Mesothelial cell of epicardium (in vitro differentiated cells): ENCODE results near the gene DEFB113. TPM values are rescaled to one million over a fixed set of nuclear protein-coding genes. Genes with fewer than 3 reads are reported as not detected.

Source experiments
- DNase-seq, 2 experiments: peaks; one replicate each; pipeline ENCODE4 v3.0.0; 2021; ENCODE audit warnings: low spot score in 2 of 2; ENCODE audit not compliant: unreplicated experiment in 2 of 2
- H3K27ac Mint-ChIP-seq: 2 replicates; pipeline ENCODE4 v1.8.0; 2021; ENCODE audit warnings: mixed read lengths
- H3K27me3 Mint-ChIP-seq: 2 replicates; pipeline ENCODE4 v1.8.0; 2021; ENCODE audit warnings: low read depth, mixed read lengths
- H3K36me3 Mint-ChIP-seq: 2 replicates; pipeline ENCODE4 v1.8.0; 2021; ENCODE audit warnings: mixed read lengths
- H3K4me1 Mint-ChIP-seq: 2 replicates; pipeline ENCODE4 v1.8.0; 2021; ENCODE audit warnings: mixed read lengths
- H3K4me3 Mint-ChIP-seq: 2 replicates; pipeline ENCODE4 v1.8.0; 2021; ENCODE audit warnings: mild to moderate bottlenecking, moderate library complexity, mixed read lengths
- H3K9me3 Mint-ChIP-seq: 2 replicates; pipeline ENCODE4 v1.8.0; 2021; ENCODE audit warnings: mixed read lengths
- total RNA-seq: library from RNA; stranded (reverse); gene quantifications from 3 replicates; pipeline ENCODE4 v1.2.1, GENCODE V29; 2021
- TF ChIP-seq, protein P1 (sequence below): fragments of 200-600 bp; sonication (generic); IDR thresholded peaks from one replicate; pipeline ENCODE4 v1.5.0; 2021; ENCODE audit warnings: antibody characterized with exemption; ENCODE audit not compliant: unreplicated experiment

Gene DEFB113
- total RNA-seq, 1 donor from 2014 or later, result not detected

DNA sequence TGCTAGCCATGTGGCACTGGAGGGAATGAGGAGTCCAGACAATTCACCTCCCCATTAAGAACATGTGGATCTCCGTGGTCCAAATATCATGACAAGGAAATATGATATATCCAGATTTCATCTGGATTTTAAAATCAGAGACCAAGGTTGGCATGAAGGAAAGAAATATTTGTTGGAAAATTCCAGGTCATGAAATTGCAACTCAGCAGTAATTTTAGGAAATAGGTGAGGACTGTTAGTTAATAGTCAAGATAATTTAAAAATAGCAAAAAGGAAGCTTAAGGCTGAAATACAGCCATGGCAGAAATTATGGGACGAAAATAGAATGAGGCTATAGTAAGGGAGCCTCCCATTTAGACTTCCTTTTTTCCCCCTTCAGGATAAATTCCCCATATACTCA, 32.4 kb downstream of the DEFB113 start:
- no peak for DNase-seq
- Mint-ChIP-seq H3K4me1 (no peaks in the 10 kb centered on the region), H3K27ac (no peak overlapping the region), H3K4me3 (no peak overlapping the region), H3K9me3 (no peaks in the 10 kb centered on the region), H3K36me3 (no peaks in the 10 kb centered on the region), H3K27me3 (no peaks in the 10 kb centered on the region)
- TF ChIP-seq, protein P1, sequence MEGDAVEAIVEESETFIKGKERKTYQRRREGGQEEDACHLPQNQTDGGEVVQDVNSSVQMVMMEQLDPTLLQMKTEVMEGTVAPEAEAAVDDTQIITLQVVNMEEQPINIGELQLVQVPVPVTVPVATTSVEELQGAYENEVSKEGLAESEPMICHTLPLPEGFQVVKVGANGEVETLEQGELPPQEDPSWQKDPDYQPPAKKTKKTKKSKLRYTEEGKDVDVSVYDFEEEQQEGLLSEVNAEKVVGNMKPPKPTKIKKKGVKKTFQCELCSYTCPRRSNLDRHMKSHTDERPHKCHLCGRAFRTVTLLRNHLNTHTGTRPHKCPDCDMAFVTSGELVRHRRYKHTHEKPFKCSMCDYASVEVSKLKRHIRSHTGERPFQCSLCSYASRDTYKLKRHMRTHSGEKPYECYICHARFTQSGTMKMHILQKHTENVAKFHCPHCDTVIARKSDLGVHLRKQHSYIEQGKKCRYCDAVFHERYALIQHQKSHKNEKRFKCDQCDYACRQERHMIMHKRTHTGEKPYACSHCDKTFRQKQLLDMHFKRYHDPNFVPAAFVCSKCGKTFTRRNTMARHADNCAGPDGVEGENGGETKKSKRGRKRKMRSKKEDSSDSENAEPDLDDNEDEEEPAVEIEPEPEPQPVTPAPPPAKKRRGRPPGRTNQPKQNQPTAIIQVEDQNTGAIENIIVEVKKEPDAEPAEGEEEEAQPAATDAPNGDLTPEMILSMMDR, result no peak

DNA sequence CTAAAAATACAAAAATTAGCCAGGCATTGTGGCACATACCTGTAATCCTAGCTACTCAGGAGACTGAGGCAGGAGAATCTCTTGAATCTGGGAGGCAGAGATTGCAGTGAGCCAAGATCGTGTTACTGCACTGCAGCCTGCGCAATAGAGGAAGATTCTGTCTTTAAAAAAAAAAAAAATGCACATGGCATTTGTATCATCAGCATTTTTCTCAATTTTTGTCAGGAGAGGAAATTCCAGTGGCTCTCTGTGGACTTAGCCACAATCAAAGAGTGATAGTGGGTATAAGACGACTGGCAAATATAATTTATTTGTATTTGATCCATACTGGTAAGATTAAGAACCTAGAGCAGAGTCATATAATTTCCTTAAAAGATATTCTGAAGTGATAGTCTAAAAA, 34.0 kb downstream of the DEFB113 start:
- H3K27me3 Mint-ChIP-seq, result peaks cover 2% of the 10 kb centered on the region
- H3K9me3 Mint-ChIP-seq, result no peaks in the 10 kb centered on the region
- no peaks in the 10 kb centered on the region for H3K4me1 Mint-ChIP-seq
- no peak for DNase-seq
- no peaks in the 10 kb centered on the region for H3K36me3 Mint-ChIP-seq
- TF ChIP-seq, protein P1, result no peak
- no peak overlapping the region for H3K27ac Mint-ChIP-seq
- H3K4me3 Mint-ChIP-seq, result no peak overlapping the region

- Mint-ChIP-seq H3K4me3 (no peak overlapping the region), H3K27me3 (peaks cover 6% of the 10 kb centered on the region), H3K36me3 (no peaks in the 10 kb centered on the region), H3K9me3 (no peaks in the 10 kb centered on the region), H3K4me1 (no peaks in the 10 kb centered on the region), H3K27ac (no peak overlapping the region)
- TF ChIP-seq, protein P1, result no peak
- no peak for DNase-seq
Measured at GRCh38 chr6:49934770-49935169, 34.7 kb downstream of the DEFB113 start.

GRCh38 chr6:49933526-49933925, 35.9 kb downstream of the DEFB113 start:
- Mint-ChIP-seq H3K9me3 (no peaks in the 10 kb centered on the region), H3K27ac (no peak overlapping the region), H3K36me3 (no peaks in the 10 kb centered on the region), H3K4me3 (no peak overlapping the region), H3K27me3 (peaks cover 6% of the 10 kb centered on the region), H3K4me1 (no peaks in the 10 kb centered on the region)
- DNase-seq, result no peak
- TF ChIP-seq, protein P1, result no peak

DNA sequence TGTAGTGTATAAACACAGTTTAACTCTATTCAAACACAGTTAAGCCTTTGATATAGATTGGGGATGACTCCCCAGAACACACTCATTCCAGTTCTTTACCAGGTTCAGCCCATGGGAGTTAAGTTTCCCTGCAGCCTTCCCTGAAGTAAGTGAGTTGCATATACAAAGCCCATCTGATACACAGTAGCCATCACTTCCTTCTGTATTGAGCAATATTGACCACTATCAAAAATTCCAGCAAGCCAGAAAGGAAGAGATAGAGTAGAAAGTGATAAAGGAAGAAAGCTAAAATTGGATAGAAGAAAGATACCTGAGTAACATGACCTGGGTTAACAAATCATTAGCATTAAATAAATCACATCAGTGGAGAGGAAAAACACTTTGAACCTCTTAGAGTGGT, 40.1 kb downstream of the DEFB113 start:
- H3K4me1 Mint-ChIP-seq, result no peaks in the 10 kb centered on the region
- no peak for DNase-seq
- H3K36me3 Mint-ChIP-seq, result no peaks in the 10 kb centered on the region
- H3K9me3 Mint-ChIP-seq, result no peaks in the 10 kb centered on the region
- no peak overlapping the region for H3K4me3 Mint-ChIP-seq
- H3K27ac Mint-ChIP-seq, result no peak overlapping the region
- peaks cover 6% of the 10 kb centered on the region for H3K27me3 Mint-ChIP-seq
- TF ChIP-seq, protein P1, result no peak

GRCh38 chr6:49923826-49924225, 45.6 kb downstream of the DEFB113 start:
- DNase-seq, result no peak
- Mint-ChIP-seq H3K27me3 (no peaks in the 10 kb centered on the region), H3K36me3 (no peaks in the 10 kb centered on the region), H3K4me1 (no peaks in the 10 kb centered on the region), H3K9me3 (no peaks in the 10 kb centered on the region), H3K4me3 (no peak overlapping the region), H3K27ac (no peak overlapping the region)
- TF ChIP-seq, protein P1, result no peak
